MM.1S (cell line): ENCODE results near the gene TBX6.

ENCODE experiments used
- EZH2 ChIP-seq: fragments of 300-600 bp; sonication (generic); optimal IDR thresholded peaks from 2 replicates; pipeline ENCODE3; 2017; ENCODE audit warnings: low read depth, mild to moderate bottlenecking, antibody characterized with exemption, low read length, mixed read lengths
- TF ChIP-seq, protein P1 (sequence below): fragments of 300-600 bp; sonication (generic); IDR thresholded peaks from 2 replicates; pipeline ENCODE4 v1.5.1; 2016; ENCODE audit warnings: antibody characterized with exemption, low read length, mixed read lengths

DNA sequence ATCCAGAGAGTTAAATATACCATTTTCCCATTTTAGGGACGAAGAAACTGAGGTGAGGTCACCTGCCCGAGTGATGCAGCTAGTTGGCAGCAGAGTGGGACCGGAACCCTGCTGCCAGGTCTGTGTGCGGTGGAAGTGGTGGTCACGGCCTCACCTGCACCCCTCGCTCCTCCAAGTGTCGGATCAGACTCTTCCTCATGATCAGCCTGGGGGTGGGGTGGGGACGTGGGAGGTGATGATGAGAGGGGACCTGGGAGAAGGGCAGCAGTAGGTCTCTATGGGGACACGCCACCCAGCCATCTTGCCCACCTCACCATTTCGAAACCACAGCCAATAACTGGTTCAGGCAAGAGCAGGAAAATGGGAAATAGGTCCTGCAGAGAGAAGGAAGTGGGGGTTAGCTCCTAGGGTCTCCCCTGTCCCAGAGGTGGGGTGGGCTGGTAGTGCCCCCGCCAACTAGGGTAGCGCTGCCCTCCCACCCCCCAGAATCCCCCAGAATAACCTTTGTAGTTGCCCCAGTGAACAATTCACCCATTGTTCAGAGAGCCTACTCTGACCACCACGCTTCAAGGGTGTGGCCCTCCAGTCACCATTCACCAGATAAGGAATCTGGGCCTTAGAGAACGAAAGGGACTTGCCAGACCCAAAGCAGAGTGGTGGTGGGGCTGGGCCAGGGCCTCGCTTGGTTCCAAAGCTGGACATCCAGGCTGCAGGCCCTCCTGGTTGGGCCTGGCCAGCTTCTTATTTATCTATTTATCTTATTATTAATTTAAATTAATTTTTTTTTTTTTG, 16.5 kb upstream of the TBX6 start:
- TF ChIP-seq EZH2: no peak
- TF ChIP-seq, protein P1, sequence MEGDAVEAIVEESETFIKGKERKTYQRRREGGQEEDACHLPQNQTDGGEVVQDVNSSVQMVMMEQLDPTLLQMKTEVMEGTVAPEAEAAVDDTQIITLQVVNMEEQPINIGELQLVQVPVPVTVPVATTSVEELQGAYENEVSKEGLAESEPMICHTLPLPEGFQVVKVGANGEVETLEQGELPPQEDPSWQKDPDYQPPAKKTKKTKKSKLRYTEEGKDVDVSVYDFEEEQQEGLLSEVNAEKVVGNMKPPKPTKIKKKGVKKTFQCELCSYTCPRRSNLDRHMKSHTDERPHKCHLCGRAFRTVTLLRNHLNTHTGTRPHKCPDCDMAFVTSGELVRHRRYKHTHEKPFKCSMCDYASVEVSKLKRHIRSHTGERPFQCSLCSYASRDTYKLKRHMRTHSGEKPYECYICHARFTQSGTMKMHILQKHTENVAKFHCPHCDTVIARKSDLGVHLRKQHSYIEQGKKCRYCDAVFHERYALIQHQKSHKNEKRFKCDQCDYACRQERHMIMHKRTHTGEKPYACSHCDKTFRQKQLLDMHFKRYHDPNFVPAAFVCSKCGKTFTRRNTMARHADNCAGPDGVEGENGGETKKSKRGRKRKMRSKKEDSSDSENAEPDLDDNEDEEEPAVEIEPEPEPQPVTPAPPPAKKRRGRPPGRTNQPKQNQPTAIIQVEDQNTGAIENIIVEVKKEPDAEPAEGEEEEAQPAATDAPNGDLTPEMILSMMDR: no peak
